ENCODE results near the gene MAST4.

GRCh38 chr5:66886941-66887340 lies 290.7 kb downstream of the MAST4 start:
- TF ChIP-seq POLR2A (IDR thresholded peaks at IDR 0.05): no peak
- TF ChIP-seq, protein P1, sequence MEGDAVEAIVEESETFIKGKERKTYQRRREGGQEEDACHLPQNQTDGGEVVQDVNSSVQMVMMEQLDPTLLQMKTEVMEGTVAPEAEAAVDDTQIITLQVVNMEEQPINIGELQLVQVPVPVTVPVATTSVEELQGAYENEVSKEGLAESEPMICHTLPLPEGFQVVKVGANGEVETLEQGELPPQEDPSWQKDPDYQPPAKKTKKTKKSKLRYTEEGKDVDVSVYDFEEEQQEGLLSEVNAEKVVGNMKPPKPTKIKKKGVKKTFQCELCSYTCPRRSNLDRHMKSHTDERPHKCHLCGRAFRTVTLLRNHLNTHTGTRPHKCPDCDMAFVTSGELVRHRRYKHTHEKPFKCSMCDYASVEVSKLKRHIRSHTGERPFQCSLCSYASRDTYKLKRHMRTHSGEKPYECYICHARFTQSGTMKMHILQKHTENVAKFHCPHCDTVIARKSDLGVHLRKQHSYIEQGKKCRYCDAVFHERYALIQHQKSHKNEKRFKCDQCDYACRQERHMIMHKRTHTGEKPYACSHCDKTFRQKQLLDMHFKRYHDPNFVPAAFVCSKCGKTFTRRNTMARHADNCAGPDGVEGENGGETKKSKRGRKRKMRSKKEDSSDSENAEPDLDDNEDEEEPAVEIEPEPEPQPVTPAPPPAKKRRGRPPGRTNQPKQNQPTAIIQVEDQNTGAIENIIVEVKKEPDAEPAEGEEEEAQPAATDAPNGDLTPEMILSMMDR (IDR thresholded peaks at IDR 0.05): no peak
